GM21723 (cell line): Measurements from ENCODE around the gene UST.
A peak's percentile ranks its signal among the peaks of the same experiment; 100 is the strongest.

Experiments
- ATAC-seq: cut with Tn5 transposase; IDR thresholded peaks from one replicate; pipeline ENCODE4 v1.9.1; 2021; ENCODE audit warnings: mild to moderate bottlenecking, moderate library complexity; ENCODE audit not compliant: unreplicated experiment

The UST gene

DNA sequence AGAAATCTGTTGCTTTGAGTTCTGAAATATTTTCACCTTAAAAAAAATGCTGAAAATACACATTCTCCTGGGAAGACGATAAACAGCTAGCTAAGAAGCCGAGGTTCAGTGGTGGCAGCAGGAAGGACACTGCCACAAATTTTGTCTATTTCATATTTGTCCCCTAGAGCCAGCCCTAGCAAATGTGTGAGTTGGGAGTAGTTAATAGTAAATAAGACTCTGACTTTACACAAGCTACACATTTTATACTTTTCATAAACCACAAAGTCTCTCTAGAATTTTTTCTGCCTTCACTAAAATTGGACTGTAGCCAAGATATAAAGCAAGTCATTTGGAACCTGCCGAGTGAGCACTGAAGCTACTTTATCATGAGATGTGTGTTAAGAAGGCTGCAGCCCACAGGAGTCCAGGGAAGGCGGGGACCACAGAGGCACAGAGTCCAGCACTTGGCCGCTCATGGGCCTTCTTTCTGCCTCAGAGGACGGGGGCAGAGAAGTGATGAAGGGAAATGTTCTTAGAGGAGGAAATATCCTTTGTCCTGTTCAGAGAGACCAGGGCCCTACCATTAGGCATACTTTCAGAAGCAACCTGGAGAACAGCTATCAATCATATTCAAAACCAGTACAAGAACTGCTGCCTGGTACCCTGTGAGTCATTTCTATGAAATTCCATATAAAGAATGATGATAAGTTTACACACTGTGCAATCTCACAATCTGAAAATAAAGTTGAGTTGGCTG is 329.0 kb downstream of the UST start:
- ATAC-seq = no peak

DNA sequence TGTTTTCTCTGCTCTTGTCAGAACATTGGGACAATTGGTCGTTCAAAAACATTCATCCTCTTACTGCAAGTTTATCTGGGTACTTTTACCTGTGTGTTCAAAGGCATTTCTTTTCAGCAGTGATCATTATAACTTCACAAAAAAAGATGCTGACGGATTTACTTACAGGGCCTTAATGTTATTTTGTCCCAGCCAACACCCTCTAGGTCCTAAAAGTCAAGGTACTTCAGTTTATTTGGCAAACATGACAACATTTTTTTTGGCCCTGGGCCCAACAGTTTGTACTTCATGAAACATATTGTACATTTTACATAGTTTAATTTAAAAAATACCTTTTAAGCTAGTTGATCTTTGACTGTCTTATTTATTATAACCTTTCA is 329.5 kb downstream of the UST start:
- ATAC-seq = no peak

GRCh38 chr6:149077208-149077607 is 330.4 kb downstream of the UST start:
- no peak for ATAC-seq

GRCh38 chr6:149078211-149078782 is 331.5 kb downstream of the UST start:
- no peak for ATAC-seq

- no peak for ATAC-seq
These were observed 332.6 kb downstream of the UST start for GRCh38 chr6:149079456-149079855.

- ATAC-seq = no peak
These were observed 333.2 kb downstream of the UST start for GRCh38 chr6:149079911-149080491.

GRCh38 chr6:149080511-149080910 is 333.7 kb downstream of the UST start:
- no peak for ATAC-seq

DNA sequence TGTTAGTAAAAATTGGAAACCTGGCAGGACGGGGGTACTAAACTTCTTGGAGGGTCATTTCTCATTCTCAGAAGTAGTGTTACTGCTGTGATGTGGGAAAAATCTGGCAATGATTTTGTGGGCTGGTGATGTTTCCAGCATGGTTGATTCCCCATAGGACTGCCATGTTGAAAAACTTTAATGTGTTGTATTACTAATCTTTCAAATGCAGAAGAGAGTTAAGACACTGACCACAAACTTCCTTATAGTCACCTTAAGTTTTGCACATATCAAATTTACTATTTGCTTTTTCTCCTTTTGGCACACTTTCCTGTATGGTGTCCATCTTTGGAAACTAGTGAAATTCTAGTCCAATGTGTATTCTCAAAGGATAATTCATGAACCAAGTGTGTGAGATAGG is 334.5 kb downstream of the UST start:
- no peak for ATAC-seq

GRCh38 chr6:149082320-149082719 is 335.5 kb downstream of the UST start:
- peak; percentile 86 for ATAC-seq

- no peak for ATAC-seq
These were observed 337.2 kb downstream of the UST start for GRCh38 chr6:149084026-149084425.

GRCh38 chr6:149084808-149085556 is 338.2 kb downstream of the UST start:
- ATAC-seq = no peak

DNA sequence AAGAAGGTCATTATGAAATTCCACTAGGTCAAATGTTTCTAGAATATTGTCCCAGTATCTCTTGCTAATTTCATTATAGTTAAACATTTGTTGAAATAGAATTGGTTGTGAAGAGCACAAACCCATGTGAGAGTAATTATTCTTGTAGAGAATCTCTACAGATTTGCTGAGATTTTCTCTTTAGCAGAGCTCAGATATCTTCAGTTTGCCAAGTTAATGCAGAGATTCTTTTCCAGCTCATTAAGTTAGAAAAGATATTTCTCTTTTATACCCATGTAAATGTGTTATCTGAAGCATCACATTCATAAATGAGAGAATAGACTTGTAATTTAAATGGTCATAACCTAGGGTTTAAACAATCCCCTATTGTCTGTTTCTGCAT is 338.7 kb downstream of the UST start:
- no peak for ATAC-seq

GRCh38 chr6:149086363-149086762 is 339.5 kb downstream of the UST start:
- no peak for ATAC-seq

DNA sequence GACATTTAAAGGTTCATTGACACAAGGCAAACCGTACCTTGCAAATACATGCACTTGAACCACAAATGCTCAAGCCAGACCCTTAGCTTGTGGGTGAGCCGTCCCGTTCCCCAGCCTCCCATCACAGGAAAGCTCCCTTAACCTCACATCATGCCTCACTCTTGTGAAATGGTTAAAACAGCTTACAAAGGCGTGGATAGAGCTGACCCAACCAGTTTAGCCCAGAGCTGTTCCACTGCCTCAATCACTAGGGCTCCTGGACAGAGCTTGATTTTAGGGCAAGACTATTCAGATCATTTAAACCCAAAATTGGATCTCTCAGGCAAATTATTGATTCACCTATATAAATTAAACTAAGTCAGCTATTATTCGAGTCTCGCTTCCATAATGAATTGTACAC is 341.1 kb downstream of the UST start:
- ATAC-seq = no peak

DNA sequence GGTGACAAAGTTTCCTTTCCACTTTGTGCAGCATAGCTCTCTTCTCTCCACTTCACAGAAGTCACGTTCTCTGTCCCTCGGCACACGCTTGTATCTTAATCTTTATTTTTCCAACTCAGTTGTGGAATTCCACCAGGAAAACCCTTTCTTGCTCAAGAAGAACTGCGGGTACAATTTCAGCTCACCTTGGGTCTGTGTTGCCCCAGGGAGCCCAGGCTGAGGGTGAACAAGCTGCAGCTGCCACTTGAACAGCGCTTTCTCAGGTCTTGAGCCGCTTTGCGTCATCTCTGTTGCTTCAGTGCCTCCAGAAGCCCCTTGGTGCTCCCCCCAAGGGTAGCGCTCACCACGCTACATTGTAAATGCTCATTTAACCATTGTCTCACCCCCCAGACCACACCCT is 341.5 kb downstream of the UST start:
- no peak for ATAC-seq

- ATAC-seq = no peak
These were observed 342.7 kb downstream of the UST start for GRCh38 chr6:149089510-149089909.

DNA sequence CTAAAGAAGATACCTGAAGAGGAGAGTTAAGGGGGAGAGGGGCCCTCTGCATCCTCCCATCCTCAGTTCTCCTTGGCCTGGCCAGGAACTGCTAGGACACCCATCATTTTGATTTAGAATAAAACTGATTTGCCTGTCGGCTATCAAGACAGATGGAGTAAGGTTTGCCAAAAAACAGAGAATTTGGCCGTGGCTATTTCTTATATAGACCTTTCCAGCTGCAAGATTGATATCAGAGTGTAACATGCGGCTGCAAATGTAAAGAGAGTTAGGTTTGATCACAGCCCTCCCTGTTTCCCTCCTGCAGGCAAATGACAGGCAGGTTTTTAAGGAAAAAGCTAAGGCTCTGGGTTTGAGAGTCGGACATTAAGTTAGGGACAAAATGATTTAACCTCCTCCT is 344.1 kb downstream of the UST start:
- no peak for ATAC-seq

DNA sequence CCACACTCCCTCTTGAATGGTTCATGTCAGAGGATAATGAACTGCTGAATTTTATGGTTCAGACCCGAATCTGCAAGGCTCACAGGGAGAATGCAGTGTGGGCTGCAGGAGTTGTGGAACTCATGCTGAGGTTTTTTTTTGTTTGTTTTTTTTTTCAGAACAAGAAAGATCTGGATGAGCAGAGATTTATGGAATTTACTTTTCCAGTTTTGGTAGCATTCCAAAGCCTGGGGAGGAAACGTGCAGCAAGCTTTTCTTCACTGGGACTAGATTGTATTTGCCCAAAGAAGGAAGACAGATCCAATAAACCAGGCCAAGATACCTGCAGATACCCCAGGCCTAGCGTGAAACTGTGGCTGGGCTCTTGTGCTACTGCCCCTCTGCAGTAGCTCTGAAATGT is 346.8 kb downstream of the UST start:
- no peak for ATAC-seq

DNA sequence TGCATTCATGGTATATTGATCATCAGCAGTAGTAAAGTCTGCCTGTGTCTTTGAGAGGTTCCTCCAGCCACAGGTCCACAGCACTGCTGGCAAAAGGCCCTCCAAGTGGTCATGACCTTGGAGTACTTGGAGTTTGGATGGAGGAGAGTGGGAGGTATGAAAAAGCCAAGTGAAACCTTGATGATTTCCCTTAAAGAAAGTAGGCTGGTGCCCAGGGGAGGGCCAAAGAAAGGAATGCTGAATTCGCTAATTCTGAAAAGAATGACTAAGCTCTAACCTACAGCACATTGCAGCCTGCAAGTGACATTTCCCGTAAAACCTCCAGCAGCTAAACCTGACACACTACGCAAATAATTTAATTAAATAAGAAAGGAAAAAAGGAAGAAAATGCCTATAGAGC is 347.3 kb downstream of the UST start:
- no peak for ATAC-seq

- ATAC-seq = no peak
These were observed 348.1 kb downstream of the UST start for GRCh38 chr6:149094934-149095351.

GRCh38 chr6:149095842-149096241 is 349.0 kb downstream of the UST start:
- no peak for ATAC-seq

- ATAC-seq = no peak
These were observed 351.0 kb downstream of the UST start for GRCh38 chr6:149097794-149098193.
